ENCODE measurements around the gene MUC22.
A peak's percentile ranks its signal among the peaks of the same experiment; 100 is the strongest.
"Not testable (repeated sequence)": the region's sequence is repeated elsewhere in the genome, so short reads cannot be mapped to it uniquely, and the experiment has no call there.

The MUC22 gene

GRCh38 chr6:31038559-31038958 lies 28.3 kb downstream of the MUC22 start:
- DNase-seq (ENCODE audit: low spot score) = no peak

- DNase-seq (ENCODE audit: low spot score) = no peak
Observed at GRCh38 chr6:31040801-31041200, 30.5 kb downstream of the MUC22 start.

- no peak for DNase-seq (ENCODE audit: low spot score)
Observed at GRCh38 chr6:31041372-31041974, 31.2 kb downstream of the MUC22 start.

DNA sequence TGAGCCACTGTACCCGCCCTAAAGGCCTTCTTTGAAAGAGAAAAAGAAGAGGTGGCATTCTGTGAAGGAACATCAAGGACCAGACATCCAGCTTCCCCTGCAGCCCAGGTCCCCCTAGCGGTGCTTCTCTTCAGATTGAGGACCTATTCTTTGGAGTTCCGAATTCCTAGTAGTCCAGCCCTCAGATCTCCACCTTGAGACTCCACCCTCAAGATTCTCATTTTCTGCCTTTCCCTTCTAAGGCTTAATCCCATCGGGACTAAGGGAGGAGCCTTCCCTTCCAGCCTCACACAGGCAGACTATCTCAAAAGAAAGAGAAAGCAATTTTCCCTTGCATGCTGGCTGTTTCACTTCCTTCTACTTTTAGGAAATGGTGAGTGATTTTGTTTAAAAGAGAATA lies 32.5 kb downstream of the MUC22 start:
- DNase-seq (ENCODE audit: low spot score) = peak; percentile 52

GRCh38 chr6:31048099-31048498 lies 37.8 kb downstream of the MUC22 start:
- DNase-seq (ENCODE audit: low spot score) = no peak

- no peak for DNase-seq (ENCODE audit: low spot score)
Observed at GRCh38 chr6:31049518-31049917, 39.2 kb downstream of the MUC22 start.

- not testable (repeated sequence) for DNase-seq (ENCODE audit: low spot score)
Observed at GRCh38 chr6:31053187-31053586, 42.9 kb downstream of the MUC22 start.

GRCh38 chr6:31053873-31054272 lies 43.6 kb downstream of the MUC22 start:
- DNase-seq (ENCODE audit: low spot score) = no peak

DNA sequence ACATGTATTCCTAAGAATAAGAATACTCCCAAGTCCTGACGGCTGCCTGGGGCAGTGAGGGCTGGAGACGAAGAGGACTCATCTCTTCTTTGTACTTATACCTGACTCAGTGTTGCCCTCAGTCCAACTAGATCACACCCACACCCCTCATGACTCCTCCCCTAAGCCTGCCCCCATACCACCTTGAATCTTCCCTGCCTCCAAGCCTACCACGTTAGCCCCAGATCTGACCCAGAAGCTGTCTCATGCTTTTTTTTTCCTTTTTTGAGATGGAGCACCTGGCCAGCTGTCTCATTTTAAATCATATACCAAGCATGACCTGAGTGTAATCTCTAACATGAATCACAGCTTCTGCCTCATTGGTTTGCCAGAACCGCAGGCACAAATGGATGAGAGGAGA lies 45.2 kb downstream of the MUC22 start:
- DNase-seq (ENCODE audit: low spot score) = no peak

DNA sequence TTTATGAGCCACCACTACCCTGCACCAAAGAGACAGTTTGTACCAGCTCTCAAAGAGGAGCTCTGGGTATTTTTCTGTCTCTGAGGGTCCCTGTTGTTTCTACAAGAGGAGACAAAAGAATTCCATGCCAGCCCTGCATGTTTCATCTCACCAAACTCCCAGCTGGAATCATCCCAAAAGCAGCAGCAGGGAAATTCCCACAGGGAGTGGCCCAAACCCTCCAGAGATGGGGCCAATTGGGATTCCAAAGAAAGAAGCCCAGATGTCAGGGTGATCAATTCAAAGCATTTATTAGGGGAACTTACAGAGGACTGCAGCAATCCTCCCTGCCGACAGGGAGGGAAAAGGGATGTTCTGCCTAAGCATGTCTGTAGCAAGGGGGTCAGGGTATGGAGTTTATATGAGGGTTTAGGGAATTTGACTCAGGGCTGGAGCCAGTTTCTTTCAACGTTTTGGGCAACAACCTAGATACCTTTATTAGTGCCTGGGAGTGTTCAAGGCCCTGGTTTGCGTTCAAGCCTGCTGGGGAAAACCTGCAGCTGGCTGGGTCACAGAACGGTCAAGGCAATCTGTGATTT lies 47.2 kb downstream of the MUC22 start:
- DNase-seq (ENCODE audit: low spot score) = peak; percentile 38

DNA sequence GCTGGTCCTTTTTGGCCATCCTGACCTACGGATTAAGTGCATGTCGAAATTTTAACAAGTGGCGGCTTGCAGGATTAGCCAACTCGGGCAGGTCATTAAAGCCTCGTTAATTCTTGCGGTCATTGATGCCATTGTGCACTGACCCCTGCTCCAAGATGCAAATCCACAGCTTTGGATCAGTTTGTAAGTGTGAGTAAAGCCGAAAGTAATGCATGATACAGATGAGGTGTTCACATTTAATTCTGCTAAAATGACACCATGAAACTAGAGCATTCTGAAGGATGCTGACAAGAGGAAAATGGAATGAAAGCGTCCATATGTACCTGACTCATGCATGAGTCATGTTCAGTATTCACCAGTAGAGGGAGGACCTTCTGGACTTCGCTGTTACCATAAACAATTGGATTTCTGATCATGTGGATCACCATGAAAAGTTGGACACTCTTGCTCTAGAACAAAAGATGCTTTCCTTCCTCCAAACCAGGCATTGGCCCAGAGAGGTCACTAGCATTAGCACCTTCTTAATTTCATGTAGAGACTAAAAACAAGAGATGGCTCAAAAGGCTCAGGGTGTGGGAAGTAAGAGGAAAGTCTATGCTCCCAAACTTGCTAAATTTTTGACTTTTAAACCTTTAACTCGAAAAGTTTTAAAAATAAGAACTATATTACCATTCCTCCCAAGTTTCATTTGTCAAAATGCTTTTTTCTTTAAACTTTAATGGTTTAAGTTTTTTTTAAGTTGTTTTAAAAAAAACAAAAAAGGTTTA lies 48.0 kb downstream of the MUC22 start:
- DNase-seq (ENCODE audit: low spot score) = peak; percentile 84

GRCh38 chr6:31060145-31060544 lies 49.9 kb downstream of the MUC22 start:
- DNase-seq (ENCODE audit: low spot score) = no peak

DNA sequence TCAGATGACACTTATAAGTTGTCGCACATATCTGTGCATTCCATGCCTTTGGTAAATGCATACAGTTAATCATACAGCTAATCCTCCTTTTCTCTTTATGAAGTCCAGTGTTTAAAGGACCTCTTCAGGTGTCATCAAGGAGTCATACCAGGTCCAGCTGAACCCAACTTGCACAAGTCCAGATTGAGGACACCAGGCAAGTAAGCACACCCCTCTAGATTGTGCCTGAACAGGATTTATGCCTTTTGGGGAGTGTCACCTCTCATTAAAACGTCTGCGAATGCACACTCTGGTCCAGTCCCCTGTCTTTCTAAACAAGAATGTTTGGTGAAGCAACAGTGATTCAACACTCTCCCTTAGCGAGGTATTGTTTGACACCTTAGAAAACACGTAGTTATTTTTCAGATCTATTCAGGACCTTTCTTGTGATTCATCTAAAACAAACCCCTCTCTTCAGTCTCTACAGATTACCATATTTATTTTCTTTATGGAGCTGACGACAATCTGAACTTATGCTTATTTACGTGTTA lies 53.7 kb downstream of the MUC22 start:
- no peak for DNase-seq (ENCODE audit: low spot score)

DNA sequence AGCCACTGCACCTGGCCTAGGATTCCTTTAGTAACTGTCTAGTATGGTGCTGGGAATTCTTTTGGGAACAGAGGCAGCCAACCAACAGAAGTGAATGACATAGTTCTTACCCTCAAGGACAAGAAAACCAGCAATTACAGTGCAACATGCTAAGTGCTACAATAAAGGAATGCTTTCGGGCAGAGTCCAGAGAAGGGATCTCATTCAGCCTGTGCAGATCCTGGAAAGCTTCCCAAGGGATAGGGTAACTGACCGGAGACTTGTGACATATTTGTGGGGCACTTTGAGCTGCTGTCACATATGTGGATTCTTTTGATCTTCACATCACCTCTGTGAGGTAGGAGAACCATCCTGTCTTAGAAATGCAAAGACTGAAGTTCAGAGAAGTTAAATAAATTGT lies 55.3 kb downstream of the MUC22 start:
- DNase-seq (ENCODE audit: low spot score) = no peak

DNA sequence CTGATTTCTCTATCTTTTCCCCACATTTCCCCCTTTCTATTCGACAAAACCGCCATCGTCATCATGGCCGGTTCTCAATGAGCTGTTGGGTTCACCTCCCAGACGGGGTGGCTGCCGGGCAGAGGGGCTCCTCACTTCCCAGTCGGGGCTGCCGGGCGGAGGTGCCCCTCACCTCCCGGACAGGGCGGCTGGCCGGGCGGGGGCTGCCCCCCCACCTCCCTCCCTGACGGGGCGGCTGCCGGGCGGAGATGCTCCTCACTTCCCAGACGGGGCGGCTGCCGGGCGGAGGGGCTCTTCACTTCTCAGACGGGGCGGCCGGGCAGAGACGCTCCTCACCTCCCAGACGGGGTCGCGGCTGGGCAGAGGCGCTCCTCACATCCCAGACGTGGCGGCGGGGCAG lies 56.8 kb downstream of the MUC22 start:
- not testable (repeated sequence) for DNase-seq (ENCODE audit: low spot score)

GRCh38 chr6:31067891-31068668 lies 57.8 kb downstream of the MUC22 start:
- DNase-seq (ENCODE audit: low spot score) = not testable (repeated sequence)

DNA sequence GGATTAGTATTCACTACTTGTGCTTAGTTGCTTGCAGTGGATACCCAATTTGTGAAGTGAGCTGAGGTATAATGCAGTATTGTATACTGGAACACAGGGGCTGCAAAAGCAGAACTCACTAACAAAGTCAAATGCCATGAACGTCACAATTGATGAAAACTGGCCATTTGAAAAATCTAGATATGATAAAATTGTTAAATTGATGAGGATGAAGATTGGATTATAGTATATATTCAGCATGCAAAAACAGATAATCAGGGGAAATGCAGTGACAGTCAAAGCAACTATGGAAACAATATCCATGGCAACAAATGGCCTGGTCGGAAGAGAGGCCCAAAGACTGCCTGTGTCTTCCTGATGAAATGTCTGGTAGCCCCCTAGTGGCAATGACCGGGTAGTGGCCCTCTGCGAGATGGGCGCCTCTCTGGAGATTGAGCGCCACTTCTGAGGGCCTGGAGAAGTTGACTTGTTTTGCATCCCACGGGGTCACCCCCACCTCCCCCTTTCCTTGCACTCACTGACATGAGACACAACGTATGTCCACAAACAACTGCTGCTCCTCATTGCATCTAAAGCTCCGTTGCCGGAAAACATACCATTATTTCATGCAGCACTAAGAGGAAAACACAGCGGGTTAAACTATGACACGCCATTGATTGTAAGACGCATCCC lies 58.5 kb downstream of the MUC22 start:
- peak; percentile 87 for DNase-seq (ENCODE audit: low spot score)

- peak; percentile 78 for DNase-seq (ENCODE audit: low spot score)
Observed at GRCh38 chr6:31070711-31071197, 60.5 kb downstream of the MUC22 start.

- DNase-seq (ENCODE audit: low spot score) = no peak
Observed at GRCh38 chr6:31074401-31074800, 64.1 kb downstream of the MUC22 start.

DNA sequence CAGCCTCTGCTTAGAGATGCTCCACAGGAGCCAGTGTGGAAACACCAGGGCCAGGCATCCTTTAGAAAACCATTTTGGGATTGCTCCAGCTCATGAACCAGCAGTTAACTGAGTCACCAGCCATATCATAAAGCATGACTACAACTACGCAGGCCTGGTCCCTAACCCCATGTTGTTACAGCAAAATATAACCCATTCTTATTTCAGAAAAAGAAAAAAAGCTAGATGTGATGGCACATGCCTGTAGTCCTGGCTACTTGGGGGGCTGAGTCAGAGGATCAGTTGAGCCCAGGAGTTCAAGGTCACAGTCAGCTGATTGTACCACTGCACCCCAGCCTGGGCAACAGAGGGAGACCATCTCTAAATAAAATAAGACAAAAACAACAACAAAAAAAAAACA lies 65.3 kb downstream of the MUC22 start:
- peak; percentile 38 for DNase-seq (ENCODE audit: low spot score)

DNA sequence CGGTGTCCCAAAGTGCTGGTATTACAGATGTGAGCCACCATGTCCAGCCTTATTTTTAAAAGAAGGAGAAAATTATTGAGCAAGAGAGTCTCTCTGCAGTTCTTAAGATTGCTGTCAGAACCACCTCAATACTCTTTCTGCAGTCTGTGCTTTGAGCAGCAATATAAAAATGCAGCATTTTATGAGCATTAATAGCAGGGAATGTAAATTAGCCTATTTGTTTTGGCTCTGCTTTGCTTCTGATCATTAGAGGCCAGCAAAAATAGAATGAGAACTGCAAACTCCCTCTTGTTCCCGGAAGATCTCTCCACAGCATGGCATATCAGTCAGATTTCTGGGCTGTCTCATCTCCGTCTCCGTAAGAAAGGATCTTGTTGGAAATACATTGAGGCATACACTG lies 66.3 kb downstream of the MUC22 start:
- no peak for DNase-seq (ENCODE audit: low spot score)
